GM19351 (cell line): ENCODE results near the gene CFAP97.

Experiments
- ATAC-seq: cut with Tn5 transposase; IDR thresholded peaks from one replicate; pipeline ENCODE4 v1.9.1; 2021; ENCODE audit warnings: mild to moderate bottlenecking, moderate library complexity; ENCODE audit not compliant: unreplicated experiment

CFAP97 gene

GRCh38 chr4:185110375-185110823, 93.4 kb downstream of the CFAP97 start:
- ATAC-seq = no peak

- ATAC-seq = no peak
Observed at GRCh38 chr4:185109736-185110135, 94.1 kb downstream of the CFAP97 start.
